Dedifferentiated amniotic fluid mesenchymal stem cell (primary cell): ENCODE results near the gene IFITM10.
A peak's percentile ranks its signal among the peaks of the same experiment; 100 is the strongest.

Experiments used
- DNase-seq: peaks from one replicate; pipeline ENCODE4 v3.0.0-alpha.2; 2016; ENCODE audit errors: extremely low spot score

IFITM10 gene

DNA sequence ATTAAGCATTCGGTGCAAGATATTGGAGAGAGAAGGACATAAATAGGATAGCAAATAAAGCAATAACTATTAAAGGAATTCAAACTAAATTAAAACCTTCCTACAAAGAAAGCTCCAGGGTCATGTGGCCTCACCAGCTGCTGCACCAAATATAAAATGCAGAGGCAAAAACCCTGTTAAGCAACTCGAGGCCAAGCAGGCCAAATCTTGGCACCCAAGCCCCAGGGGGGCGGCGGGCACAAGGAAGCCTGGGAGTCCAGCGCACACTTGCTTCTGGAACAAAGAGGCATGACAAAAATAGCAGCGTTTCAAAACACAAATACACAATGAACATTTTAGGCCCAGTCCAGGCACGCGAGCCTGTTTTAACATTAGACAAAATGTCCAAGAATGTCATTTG, 32.6 kb downstream of the IFITM10 start:
- DNase-seq, result no peak

DNA sequence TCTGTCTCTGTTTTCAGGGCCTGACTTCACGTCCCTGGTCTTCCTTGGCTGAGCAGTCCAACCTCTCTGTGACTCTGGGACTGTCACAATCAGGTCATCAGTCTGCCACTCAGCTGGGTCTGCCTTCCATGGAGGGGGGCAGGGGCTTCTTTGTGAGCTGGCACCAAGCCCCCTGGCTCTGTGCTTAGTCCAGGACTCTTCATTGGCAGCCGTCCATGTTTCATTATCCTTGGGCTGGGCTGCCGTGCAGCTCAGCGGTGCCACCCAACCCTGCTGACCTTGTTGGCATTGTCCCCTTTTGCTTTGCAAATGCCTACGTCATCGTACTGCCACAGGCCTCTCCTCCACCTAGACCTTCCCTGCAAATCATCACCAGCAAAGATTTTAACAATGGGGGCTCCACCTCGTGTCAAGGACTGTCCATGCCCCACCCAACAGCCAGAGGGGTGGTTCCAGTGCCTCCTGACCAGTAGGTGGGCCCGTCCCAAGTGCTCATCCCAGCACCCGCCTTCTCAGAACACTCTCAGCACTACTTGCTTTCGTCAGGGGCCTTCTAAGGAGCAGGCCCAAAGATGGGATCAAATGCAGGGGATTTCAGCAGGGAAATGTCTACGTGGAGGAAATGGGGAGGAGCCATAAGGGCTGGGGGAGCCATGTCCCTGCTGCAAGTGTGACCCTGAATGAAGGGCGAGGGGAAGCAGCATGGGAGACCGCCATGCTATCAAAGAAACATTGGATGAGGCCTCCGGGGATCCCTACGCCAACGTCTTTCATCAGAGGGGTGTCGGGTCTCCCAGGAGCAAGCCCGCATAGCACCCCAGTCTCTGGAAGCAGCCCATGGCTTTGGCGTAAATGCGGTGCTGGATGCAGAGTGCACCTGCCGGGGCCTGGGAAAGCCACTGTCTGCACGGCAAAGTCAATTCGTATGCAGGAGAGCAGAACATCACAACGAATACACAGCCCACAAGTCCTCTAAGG, 35.2 kb downstream of the IFITM10 start:
- DNase-seq, result no peak

DNA sequence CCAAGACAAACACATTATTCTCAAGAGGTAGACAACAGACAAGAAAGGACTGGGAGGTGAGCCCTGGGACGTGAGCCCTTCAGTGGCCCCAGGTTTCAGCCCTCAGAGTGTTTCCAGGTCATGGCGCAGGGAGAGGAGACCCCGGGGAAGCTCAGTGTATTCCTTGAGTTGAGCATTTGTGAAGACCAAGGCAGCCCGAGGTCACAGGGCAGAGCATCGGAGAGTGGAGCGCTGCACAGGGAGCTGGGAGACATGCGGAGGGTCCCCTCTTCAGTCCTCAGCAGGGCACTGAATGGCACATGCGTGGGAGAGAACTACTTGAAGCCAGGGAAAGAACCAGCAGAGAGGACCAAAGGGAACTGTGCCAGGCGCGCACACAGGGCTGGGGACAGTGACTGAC, 41.7 kb downstream of the IFITM10 start:
- no peak for DNase-seq

DNA sequence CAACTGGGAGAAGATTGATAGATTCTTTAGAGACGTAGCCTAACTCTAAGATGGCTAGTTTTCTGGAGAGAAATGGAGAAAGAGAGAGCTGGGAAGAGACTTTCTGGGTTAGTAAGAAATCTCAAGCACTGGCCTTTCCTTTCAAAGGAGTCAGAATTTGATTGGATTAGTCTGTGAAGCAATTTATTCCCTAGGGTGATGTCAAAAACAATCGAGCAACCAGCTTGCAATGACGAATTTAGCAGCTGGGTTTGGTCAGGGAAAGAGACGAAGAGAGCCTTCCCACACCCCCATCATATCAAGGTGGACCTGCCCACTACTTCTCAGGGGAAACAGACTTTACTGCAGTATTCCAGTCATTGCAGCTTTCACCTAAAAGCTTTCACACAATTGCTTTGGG, 42.6 kb downstream of the IFITM10 start:
- DNase-seq, result no peak

DNA sequence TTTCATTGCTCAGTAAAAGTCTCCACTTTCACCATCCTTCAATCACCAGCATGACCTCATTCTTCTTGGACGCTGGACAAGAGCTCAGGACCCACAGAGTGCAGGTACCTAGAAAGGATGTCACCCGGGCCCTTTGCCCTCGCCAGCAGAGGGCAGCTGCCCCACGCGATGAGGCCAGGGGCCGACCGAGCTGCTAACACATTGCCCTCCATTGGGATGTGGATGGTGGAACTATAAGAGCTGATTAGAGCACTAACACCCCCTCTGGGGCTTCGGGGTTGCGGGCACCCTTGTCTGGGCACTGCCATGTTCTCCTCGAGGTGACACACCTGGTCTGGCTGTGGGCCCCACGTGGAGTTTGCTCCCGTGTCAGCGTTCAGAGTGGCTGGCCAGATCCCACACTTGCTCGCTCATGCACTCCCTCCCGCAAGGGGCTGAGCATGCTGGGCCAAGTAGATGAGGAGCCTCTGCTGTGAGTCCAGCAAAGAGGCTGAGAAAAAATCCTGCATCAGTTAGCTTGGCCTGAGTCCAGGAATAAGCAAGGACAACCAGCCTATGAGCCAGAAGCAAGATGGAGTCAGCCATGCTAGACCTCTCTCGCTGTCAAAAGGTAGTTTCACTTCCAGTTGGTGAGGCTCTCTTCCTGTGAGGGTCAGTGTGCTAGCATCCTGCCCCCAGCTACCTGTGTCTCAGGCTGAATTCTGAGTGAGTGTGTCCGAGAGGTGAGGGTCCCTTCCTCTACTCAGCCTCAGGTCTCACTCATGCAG, 43.6 kb downstream of the IFITM10 start:
- no peak for DNase-seq

DNA sequence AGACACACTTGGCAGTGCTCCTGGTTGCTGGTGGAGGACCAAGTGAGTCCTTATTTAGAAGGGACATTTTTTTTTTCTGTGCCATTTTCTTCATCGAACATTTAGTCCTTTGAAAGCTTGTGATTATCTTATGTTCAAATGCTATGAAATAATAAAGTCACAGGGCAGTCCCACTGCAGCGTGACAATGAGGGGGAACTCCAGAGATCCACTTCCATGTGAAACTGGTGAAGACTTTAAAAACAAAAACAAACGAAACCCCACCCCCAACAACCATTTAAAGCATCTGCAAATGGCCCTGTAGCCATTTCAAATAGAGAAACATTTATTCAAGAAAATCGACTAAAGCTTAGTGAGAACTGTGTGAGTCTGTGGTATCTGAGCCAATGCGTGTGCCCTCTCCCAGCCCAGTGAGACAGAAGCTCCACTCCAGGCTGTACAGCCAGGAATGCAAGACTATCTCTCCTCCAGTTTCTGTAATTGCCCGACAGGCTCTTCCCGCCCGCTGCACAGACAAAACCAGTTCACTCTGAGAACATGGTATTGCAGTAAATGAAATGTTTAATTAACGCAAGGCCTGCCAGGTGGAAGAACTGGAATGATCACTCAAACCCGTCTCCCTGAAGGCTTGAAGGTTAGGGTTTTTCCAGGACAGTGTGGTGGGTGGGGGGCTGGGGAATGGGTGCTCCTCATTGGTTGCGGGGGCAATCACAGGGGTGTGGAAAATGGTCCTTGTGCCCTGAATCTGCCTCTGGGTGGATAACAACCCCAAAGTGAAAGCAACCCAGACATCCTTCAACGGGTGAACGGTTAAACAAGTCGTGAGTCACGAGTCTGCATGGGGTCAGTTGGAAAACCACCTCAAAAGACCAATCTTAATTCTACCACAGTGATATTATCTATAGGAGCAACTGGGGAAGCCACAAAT, 45.0 kb downstream of the IFITM10 start:
- no peak for DNase-seq

DNA sequence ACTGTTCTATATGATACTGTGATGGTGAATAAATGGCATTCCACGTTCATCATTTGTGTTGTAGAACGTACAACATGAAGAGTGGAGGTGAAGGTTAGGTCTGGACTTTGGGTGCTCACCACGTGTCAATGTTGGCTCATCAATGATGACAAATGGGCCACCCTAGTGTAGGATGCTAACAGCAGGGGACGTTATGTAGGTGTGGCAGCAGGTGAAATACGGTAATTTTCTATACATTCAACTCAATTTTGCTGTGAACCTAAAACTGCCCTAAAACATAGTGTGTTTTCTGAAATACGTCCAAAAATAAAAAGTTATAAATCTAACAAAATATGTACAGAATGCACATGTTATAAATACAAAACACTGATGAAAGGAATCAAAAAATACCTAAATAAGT, 47.2 kb downstream of the IFITM10 start:
- DNase-seq, result no peak

DNA sequence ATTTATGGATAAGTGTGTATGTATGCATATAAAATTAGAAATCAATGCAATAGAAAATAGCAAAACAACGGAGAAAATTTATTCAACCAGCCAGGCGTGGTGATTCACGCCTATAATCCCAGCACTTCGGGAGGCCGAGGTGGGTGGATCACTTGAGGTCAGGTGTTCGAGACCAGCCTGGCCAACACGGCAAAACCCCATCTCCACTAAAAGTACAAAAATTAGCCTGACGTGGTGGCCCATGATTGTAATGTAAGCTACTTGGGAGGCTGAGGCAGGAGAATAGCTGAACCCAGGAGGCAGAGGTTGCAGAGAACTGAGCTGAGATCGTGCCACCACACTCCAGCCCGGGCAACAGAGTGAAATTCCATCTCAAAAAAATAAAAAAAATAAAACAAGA, 47.9 kb downstream of the IFITM10 start:
- no peak for DNase-seq

DNA sequence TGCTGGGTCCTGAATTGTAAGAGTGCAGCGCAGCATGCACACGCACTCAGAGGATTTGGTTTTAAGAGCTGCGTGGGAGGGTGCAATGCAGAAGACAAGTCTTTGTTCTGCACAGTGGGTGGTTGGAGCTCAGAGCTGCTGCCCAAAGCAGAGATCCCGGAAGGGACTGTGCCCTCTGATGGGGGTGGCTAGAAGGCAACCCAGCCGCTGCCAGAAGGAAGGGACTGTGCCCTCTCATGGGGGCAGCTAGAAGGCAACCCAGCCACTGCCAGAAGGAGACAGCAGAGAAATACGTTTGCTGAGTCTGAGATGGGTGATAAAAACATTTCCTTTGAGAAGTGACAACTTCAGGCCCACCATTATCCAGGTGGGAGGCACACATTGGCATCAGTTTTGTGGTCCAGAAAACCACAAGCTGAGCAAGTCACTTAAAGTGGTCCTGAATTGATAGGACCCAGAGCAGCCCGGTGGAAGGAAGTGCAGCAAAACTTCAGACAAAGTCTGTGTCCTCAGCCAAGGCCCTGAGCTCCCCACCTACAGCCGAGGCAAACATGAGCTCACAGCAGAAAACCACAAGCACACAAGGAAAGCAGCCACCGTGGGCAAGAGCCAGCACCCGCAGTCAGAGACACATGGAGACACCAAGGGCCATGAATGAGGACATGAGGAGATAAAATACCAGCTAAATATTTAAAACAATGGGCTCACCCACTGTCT, 49.1 kb downstream of the IFITM10 start:
- no peak for DNase-seq

DNA sequence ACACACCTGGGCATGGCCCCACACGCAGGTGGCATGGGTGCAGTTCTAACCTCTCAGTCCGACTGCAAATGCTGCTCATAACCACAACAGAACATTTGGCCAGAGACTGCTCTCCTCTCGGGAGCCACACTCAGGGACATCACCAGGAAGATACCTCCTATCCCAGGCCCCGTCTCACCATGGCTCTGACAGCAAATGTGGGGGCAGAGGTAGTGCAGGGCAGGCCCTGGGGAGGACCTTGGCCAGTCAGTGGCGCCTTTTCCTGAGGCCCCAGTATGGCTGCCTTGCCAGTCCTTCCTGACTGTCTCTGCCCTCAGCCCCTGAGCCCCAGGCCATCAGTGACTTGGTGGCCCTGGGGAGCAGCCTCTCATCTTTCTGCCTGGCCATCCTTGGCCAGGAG, 50.6 kb downstream of the IFITM10 start:
- DNase-seq, result no peak

DNA sequence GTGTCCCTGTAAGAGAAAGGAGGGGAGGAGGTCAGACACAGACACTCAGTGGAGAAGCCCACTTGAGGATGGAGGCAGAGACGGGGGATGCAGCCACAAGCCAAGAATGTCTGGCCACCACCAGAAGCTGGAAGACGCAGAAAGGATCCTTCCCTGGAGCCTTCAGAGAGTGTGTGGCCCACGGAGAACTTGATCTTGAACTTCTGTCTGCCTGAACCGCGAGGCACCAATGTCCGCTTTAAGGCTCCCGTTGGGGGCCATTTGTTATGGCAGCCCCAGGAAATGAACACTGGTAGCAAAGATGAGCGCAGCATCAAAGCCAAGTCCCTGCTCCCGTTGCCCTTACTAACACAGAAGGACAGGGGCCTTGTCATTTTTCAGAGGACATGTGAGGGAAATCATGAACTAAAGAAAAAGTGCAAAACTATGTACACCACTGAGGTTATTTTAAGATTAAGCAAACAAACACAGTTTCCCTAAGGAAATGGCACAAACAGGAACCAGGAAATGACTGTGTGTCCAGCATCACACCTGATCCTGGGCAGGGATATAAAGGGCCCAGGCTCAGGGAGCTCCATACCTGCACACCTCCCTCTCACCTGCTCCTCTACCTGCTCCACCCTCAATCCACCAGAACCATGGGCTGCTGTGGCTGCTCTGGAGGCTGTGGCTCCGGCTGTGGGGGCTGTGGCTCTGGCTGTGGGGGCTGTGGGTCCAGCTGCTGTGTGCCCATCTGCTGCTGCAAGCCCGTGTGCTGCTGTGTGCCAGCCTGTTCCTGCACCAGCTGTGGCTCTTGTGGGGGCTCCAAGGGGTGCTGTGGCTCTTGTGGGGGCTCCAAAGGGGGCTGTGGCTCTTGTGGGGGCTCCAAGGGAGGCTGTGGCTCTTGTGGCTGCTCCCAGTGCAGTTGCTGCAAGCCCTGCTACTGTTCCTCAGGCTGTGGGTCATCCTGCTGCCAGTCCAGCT, 53.5 kb downstream of the IFITM10 start, which contains the start of gene KRTAP5-6:
TSS of gene KRTAP5-6 (plus strand) at position 588 of the 963 bp plus-strand sequence. CDS start at position 639, 51 bp downstream.
- no peak for DNase-seq

DNA sequence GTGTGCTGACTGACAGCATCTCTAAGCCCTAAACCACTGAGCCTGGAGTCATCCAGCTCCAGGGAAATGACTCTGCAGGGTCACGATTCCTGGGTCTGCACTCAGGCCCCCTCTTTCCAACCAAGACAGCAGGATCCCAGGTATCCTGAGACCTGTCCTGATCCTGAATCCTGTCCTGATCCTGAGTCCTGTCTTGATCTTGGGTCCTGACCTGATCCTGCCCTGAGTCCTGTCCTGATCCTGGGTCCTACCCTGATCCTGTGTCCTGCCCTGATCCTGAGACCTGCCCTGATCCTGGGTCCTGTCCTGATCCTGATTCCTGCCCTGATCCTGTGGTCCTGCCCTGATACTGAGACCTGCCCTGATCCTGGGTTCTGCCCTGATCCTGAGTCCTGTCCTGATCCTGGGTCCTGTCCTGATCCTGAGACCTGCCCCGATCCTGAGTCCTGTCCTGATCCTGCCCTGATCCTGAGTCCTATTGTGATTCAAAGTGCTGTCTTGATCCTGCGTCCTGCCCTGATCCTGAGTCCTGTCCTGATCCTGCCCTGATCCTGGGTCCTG, 54.8 kb downstream of the IFITM10 start:
- no peak for DNase-seq

DNA sequence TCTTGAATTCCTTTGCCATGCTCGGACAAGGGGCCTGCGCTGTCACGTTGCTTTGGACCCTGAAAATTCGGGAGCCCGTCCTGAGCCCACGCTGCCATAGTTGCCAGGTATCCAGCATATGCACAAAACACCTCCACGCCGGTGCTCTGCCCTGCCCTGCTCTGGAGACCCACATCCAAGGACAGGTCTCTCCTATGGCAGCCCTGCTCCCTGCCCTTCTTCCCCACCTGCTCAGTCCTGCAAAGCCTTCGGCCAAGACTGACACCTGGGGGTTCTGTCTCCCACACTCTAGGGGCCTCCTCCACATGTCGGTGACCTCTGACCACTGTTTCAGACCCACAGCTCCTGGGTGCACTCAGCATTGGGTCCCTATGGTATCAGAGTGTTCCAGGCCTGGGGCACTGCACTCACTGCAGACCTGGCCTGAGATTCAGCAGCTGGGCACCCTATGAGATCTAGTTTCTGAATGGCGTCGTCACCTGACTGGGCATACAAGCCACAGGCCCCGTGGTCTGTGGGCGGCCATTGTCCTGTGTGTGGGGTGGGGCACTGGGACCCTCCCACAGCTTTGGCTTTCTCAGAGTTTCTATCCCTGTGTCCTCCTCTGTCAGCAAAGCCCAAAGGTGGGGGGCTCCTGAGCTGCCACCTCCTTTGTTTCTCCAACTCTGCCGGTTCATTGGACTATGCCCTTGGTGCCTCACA, 55.4 kb downstream of the IFITM10 start:
- no peak for DNase-seq

DNA sequence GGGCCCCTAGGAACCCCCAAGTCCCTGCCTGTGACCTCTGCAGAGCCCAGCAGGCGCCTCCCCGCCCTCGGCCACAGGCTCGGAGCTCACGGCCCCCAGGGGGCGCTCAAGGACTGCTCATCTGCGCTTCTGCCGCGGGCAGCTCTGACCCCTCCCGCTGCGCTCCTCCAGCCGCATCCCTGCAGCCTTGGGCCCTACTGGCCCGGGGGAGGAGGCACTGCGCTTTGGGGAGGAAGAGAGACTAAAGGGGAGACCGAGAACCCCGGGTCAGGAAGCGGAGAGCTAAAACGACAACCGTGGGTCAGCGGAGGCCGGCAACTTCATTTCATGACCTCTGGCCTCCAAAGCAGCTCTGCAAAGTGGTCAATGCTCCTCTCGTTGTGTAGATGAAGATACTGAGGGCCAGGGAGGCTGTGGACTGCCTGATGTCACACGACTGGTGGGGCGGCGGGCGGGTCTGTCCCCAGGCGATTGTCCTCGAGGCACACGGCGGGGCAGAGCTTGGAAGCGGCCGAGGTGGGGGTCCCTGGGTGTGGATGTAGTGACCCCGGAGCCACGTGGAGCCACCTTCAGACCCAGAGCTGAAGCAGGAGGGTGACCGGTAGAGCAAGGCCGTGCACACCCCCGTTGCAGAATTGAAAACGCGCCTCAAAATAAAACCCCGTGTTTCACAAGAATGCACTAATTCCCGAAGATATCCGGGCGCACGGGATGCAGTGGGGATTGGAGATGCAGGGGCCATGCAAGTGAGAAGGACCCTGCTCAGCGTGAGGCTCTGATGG, 56.1 kb downstream of the IFITM10 start:
- peak; percentile 53 for DNase-seq

DNA sequence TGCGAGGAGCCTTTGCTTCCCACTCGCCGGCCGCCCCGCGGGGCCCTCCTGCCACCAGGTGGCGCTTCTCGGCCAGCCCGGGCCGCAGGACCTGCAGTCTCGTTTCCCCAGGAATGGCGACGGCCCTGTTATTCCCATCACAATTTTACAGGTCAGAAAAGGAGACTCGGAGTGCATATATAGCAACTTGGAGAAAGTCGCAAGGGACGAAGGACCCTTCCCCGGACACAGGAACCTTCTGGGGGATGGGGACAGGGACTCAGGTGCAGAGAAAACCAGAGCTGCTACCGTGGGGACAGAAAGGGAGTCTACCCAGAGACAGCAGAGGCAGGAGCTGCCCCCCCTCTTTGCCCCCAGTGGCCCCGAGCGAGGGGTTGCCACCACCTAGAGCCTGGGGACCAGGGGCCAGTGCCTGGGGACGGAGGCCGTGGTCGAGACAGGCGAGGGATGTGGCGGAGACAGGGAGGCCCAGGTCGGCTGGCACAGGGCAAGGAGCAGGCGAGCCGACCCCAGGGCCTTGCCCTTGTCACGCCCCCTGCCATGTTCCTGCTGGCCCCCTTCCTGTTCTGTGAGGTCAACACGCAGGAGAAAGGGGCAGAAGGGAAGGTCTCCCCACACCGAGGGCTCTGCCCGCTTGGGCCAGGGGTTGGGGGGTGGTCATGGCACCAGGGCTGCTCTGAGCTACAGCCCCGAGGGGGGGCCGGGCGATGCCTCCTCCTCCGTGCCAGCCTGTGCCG, 56.9 kb downstream of the IFITM10 start:
- DNase-seq, result peak; percentile 44

DNA sequence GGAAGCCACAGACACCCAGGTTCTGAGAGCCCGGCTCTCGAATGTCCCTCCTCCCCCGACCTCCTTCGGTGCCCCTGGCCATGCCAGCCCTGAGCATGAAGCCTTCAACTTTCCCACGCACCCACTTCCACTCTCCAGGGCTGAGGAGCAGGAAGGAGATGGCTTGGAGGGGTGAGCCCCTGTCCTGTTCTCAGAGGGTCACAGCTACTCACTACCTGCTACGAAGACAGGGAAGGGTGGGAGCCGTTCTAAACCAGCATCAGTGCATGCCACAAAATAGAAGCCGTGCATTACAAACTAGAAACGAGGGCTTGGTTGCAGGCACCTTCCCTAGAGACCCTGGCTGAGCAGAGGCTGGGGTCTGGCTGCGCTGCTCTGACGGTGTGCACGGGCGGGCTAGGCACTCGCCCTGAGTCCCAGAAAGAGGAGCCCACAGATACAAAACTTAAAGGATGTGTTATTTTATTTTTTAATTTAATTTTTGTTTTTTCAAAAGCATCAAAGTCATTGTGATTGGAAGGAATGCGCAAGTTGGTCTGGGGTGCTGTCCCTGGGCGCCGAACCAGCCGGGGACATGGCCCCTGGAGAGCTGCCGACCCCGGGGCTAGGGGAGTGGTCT, 57.6 kb downstream of the IFITM10 start:
- DNase-seq, result no peak
